Cardiac fibroblast (primary cell): ENCODE data around the gene WNT2B.

Experiments used
- DNase-seq, 2 donors: peaks; one replicate each; pipeline versions ENCODE4 v3.0.0 to v3.0.0-alpha.2; 2010; ENCODE audit warnings: low read depth in 2 of 2
- H3K4me3 ChIP-seq, 2 donors: replicated peaks in 1 of 2; 1 replicate in 1 of 2; 2 replicates in 1 of 2; pipeline ENCODE4 v1.5.1; 2011; ENCODE audit warnings: low read depth in 2 of 2, low read length in 2 of 2, mild to moderate bottlenecking in 2 of 2, moderate library complexity in 1 of 2
- TF ChIP-seq, protein P1 (sequence below): IDR thresholded peaks from one replicate; pipeline ENCODE4 v1.5.1; 2011; ENCODE audit warnings: low read depth, mild to moderate bottlenecking, low read length, inconsistent platforms

WNT2B gene

DNA sequence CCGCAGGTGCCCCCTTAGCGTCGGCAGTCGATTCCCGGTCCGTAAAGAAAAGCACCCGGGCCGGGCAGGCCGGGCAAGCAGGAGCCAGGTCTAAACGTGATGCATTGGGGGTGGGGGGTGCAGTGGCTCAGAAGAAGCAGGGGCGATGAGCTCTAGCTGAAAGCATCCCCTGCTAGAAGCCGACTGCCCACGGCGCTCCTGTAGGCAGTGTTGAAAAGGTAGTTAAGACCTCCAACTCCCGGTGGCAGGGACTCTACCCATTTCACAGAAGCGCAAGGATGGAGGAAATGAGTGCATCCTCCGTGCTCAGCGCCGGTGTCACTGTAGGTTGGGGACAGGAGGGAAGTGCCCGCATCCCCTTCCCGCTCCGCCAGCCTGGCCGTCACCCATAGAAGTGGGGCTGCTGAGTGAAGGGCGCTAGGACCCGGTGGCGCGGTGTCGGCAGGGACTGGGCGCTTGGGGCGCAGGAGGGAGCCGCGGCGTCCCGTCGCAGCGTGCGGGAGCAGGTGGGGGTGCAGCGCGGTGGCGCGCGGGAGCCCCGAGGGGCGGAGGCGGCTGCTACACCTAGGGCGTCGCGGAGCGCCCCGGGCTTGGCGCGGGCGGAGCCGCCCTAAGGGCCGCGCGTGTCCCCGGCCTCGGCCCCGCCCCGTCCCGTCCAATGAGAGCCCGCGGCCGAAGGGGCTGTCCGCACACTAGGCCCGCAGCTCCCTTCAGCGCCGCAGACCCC lies at the start of gene WNT2B:
Gene WNT2B (plus strand): TSS at position 688 of the 727 bp plus-strand sequence. CDS start 298 bp downstream, outside the sequence.
- DNase-seq: no peak
- H3K4me3 ChIP-seq: peak within 1 kb of the TSS; percentile 55 to 59
- TF ChIP-seq, protein P1, sequence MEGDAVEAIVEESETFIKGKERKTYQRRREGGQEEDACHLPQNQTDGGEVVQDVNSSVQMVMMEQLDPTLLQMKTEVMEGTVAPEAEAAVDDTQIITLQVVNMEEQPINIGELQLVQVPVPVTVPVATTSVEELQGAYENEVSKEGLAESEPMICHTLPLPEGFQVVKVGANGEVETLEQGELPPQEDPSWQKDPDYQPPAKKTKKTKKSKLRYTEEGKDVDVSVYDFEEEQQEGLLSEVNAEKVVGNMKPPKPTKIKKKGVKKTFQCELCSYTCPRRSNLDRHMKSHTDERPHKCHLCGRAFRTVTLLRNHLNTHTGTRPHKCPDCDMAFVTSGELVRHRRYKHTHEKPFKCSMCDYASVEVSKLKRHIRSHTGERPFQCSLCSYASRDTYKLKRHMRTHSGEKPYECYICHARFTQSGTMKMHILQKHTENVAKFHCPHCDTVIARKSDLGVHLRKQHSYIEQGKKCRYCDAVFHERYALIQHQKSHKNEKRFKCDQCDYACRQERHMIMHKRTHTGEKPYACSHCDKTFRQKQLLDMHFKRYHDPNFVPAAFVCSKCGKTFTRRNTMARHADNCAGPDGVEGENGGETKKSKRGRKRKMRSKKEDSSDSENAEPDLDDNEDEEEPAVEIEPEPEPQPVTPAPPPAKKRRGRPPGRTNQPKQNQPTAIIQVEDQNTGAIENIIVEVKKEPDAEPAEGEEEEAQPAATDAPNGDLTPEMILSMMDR: no peak

DNA sequence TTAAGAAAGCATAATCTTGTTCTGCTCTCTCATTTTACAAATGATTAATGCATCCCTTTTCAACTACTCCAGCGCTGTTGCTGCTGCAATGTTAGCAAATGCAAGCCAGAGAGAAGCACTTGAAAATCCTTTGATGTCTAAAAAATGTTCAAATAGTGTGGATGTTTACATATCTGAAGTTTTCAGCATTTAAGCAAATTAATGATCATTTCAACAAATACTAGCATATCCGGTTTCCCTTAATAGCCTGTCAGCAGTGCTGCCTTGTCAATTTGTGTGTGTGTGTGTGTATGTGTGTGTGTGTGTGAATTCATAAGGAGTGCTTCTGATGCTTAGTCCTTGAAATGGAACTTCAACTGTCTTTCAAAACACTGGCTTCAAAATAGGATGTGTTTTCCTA lies 48.1 kb upstream of the WNT2B start:
- peak in 1 of 2 donors; percentile 62 for DNase-seq
- no peak overlapping the region for H3K4me3 ChIP-seq
- TF ChIP-seq, protein P1: no peak

DNA sequence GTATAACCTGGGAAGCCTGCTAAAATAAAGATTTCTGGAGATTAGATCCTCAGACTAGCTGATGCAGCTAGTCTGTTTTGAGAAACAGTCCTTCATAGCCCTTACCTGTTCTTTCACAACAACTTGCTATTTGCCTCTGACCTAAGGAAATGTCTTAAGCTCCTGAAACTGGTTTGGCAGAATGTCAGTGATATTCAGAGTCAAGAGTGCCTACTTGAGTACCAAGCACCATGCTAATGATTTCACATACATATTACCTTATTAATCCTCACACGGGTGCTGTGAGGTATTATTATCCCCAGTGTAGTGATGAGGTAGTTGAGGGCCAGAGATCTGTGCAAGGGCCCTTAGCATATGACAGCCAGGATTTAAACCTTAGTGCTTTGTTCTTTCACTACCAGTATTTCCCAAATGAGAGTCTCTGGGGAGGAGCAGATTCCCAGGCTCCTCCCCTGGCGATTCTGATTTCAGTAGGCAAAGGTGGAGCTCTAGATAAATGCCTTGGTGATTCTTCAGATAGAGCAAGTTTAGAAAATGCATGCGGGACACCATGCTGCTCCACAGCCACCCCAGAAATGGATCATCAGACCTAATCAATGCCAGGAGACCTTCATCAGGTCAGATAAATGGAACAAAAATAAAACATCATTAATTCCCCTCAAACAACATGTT lies 47.4 kb upstream of the WNT2B start:
- TF ChIP-seq, protein P1: no peak

DNA sequence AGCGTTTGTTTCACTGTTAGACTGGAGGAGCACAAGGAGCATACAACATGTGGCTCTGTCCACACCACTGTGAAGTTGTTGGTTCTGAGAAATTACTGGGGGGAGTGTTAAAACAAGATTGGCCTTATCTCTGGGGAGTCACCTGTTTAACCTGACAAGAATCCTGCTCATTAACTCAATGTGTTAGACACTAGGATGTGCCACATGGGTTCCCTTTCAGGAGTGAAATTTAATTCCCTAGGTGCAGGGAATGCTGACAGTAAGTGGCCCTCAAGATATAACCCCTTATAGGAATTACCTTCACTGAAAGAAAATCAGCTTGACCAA lies 45.8 kb upstream of the WNT2B start:
- TF ChIP-seq, protein P1: no peak
- no peak overlapping the region for H3K4me3 ChIP-seq
- DNase-seq: no peak

More for the DNA sequence above, 47.4 kb upstream of the WNT2B start:
- no peak overlapping the region for H3K4me3 ChIP-seq
- DNase-seq: peak in 1 of 2 donors; percentile 25

DNA sequence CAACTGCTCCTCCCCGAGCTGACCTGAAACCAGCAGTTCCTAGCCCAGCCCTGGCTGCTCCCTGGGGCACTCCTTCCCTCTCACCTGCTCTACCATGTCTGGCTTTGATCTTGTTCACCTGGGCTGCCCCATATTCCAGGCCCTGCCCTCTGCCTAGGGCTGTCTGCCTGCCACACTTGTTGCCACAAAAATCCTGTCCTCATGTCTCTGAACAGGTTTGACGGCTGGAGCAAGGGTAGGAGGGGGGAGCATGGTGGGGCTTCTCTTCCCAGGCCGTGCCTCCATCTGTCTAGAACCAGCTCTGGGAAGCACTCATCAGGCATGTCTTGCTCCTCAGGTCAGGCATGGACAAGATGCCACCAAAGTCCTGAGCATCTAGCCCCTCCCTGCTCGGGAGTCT lies 44.3 kb upstream of the WNT2B start:
- DNase-seq: no peak
- TF ChIP-seq, protein P1: no peak
- no peak overlapping the region for H3K4me3 ChIP-seq

DNA sequence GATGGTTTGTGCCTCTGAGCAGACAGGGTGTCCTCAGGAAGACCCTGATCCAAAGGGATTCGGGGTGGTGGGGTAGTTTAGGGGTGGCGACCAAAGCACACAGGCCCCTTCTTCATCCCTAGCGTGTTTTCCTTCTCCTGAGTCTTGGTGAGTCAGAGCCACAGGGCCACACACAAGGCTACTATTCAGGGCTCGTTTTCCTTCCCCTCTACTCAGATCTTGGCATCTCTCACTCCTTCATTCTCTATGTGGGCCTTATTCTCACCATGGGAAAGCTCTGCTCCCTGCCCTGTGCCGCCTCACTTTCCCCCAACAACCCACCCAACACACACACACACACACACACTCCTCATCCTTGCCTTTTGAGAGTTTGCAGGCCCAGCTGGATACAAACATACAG lies 43.6 kb upstream of the WNT2B start:
- DNase-seq: peak; percentile 35 to 56
- TF ChIP-seq, protein P1: no peak

More for the DNA sequence above, 43.6 kb upstream of the WNT2B start:
- no peak overlapping the region for H3K4me3 ChIP-seq
